PC-3 (cell line): ENCODE results near the gene PMEPA1. TPM values are rescaled to one million over a fixed set of nuclear protein-coding genes. Genes with fewer than 3 reads are reported as not detected.

ENCODE experiments used
- ATAC-seq: fragments of 200-7000 bp; cut with Tn5 transposase; 2 replicates; pipeline ENCODE4 v1.9.1; 2020; ENCODE audit warnings: mild to moderate bottlenecking, moderate library complexity
- BruUV-seq: library from RNA; stranded (reverse); fragments of 400-500 nt; replicated peaks from 2 replicates; lab custom pipeline; 2021; lab: Mats Ljungman, UMichigan
- CTCF ChIA-PET: fragments of 300-600 bp; sonication (Branson Sonifier 250); formaldehyde crosslinking; loops from one replicate; lab custom pipeline; 2022; ENCODE audit warnings: antibody characterized with exemption; lab: Charles Lee
- POLR2A ChIA-PET: fragments of 300-600 bp; sonication (Branson Sonifier 250); formaldehyde crosslinking; loops from one replicate; lab custom pipeline; 2022; ENCODE audit warnings: antibody characterized with exemption; ENCODE audit not compliant: unreplicated experiment; lab: Charles Lee
- DNase-seq: peaks from one replicate; pipeline ENCODE4 v3.0.0-alpha.2; 2015
- H2AFZ ChIP-seq: fragments of 300-600 bp; sonication (generic); 2 replicates; pipeline ENCODE4 v1.6.0; 2016; ENCODE audit warnings: antibody characterized with exemption, low read length
- H3F3A ChIP-seq: fragments of 300-600 bp; sonication (generic); one replicate; pipeline ENCODE4 v1.6.0; 2017; ENCODE audit warnings: antibody characterized with exemption, low read length, control low read depth, mild to moderate bottlenecking; ENCODE audit not compliant: unreplicated experiment
- H3K27ac ChIP-seq: fragments of 300-600 bp; sonication (generic); 2 replicates; pipeline ENCODE4 v1.5.1; 2016; ENCODE audit warnings: mild to moderate bottlenecking, low read length
- H3K27me3 ChIP-seq: fragments of 300-600 bp; sonication (generic); 2 replicates; pipeline ENCODE4 v1.6.1; 2016; ENCODE audit warnings: low read length, mixed read lengths
- H3K36me3 ChIP-seq: fragments of 300-600 bp; sonication (generic); 2 replicates; pipeline ENCODE4 v1.6.1; 2016; ENCODE audit warnings: low read depth, mixed run types, low read length, mixed read lengths
- H3K4me1 ChIP-seq: fragments of 300-600 bp; sonication (generic); 2 replicates; pipeline ENCODE4 v1.5.1; 2016; ENCODE audit warnings: low read length; ENCODE audit not compliant: insufficient read depth
- H3K4me2 ChIP-seq: fragments of 300-600 bp; sonication (generic); 2 replicates; pipeline ENCODE4 v1.6.0; 2016; ENCODE audit warnings: low read length
- H3K4me3 ChIP-seq: fragments of 300-600 bp; sonication (generic); 2 replicates; pipeline ENCODE4 v1.5.1; 2016; ENCODE audit warnings: mild to moderate bottlenecking, low read length, mixed read lengths
- H3K79me2 ChIP-seq: fragments of 300-600 bp; sonication (generic); 2 replicates; pipeline ENCODE4 v1.6.1; 2017; ENCODE audit warnings: low read length, mixed read lengths
- H3K9ac ChIP-seq: fragments of 300-600 bp; sonication (generic); 2 replicates; pipeline ENCODE4 v1.6.0; 2016; ENCODE audit warnings: mild to moderate bottlenecking, low read length
- H3K9me2 ChIP-seq: fragments of 300-600 bp; sonication (generic); replicated peaks from 2 replicates; pipeline ENCODE4 v1.6.1; 2016; ENCODE audit warnings: mixed run types, low read length, mixed read lengths
- H3K9me3 ChIP-seq: fragments of 300-600 bp; sonication (generic); 2 replicates; pipeline ENCODE4 v1.6.1; 2016; ENCODE audit warnings: low read length, mixed read lengths
- H4K20me1 ChIP-seq: fragments of 300-600 bp; sonication (generic); 2 replicates; pipeline ENCODE4 v1.6.1; 2016; ENCODE audit warnings: low read length, mixed read lengths
- EZH2 ChIP-seq: fragments of 300-600 bp; sonication (generic); IDR thresholded peaks from one replicate; pipeline ENCODE4 v1.6.1; 2017; ENCODE audit warnings: antibody characterized with exemption, mild to moderate bottlenecking, low read length; ENCODE audit not compliant: unreplicated experiment
- EZH2phosphoT487 ChIP-seq: fragments of 300-600 bp; sonication (generic); IDR thresholded peaks from 2 replicates; pipeline ENCODE4 v1.6.1; 2018; ENCODE audit warnings: mild to moderate bottlenecking, antibody characterized with exemption, low read length, borderline replicate concordance
- intact Hi-C: fragments of 100-400 bp; cut with micrococcal nuclease; formaldehyde crosslinking; loops from 2 replicates; pipeline ENCODE4 v1.9.0; 2023
- total RNA-seq: library from RNA; depleted of rRNA; stranded (reverse); fragments of >200 nt; gene quantifications from 2 replicates; pipeline ENCODE4 v1.2.3, GENCODE V29; 2014
- TF ChIP-seq, protein P1 (sequence below): fragments of 300-600 bp; sonication (generic); conservative IDR thresholded peaks from 2 replicates; pipeline ENCODE4 v1.5.1; 2017; ENCODE audit warnings: antibody characterized with exemption, low read depth, mild to moderate bottlenecking, low read length

The PMEPA1 gene
- total RNA-seq, 1 experiment from 2014 or later, result 21.9 TPM

DNA sequence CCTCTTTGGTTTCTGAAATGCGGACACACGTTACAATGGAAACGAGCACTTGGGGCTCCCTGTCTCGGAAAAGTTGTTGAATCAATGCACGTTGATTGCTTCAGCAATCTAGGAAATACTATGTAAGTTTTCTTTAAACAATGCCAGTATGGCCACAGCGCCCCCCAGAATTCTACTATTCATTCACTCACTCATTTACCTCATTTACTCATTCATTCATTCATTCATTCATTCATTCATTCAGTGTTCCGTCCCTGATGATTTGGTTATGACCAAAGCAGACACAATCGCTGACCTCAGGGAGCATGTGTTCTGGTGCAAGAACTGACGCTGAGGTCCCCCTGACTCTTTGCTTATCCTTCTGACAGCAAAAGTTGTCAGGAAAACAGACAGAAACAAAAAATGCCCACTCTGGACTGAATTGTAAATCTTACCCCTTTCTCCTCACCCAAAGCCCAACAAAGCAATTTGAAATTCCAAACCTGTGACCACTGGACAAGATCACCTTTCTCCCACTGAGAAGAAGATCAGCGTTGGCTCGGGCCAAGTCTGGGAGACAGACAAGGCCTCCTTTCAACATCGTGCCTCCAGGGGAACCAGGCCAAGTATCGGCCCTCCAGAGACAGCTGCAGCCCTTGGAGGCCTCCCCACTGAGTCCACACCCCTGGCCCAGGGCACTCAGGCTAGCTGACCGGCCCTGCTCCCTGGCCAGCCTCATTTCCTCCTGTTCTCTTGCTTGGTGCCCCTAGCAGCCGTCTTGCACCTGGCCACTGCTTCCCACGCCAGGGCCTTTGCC is 15.0 kb upstream of the PMEPA1 start:
- DNase-seq (no peak), ATAC-seq (no peak)
- no peaks in the 10 kb centered on the region for H3K27me3 ChIP-seq
- H3K27ac ChIP-seq, result no peak overlapping the region
- TF ChIP-seq EZH2, result no peak
- TF ChIP-seq, protein P1, sequence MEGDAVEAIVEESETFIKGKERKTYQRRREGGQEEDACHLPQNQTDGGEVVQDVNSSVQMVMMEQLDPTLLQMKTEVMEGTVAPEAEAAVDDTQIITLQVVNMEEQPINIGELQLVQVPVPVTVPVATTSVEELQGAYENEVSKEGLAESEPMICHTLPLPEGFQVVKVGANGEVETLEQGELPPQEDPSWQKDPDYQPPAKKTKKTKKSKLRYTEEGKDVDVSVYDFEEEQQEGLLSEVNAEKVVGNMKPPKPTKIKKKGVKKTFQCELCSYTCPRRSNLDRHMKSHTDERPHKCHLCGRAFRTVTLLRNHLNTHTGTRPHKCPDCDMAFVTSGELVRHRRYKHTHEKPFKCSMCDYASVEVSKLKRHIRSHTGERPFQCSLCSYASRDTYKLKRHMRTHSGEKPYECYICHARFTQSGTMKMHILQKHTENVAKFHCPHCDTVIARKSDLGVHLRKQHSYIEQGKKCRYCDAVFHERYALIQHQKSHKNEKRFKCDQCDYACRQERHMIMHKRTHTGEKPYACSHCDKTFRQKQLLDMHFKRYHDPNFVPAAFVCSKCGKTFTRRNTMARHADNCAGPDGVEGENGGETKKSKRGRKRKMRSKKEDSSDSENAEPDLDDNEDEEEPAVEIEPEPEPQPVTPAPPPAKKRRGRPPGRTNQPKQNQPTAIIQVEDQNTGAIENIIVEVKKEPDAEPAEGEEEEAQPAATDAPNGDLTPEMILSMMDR, result no peak
- TF ChIP-seq EZH2phosphoT487, result no peak
- H3K79me2 ChIP-seq, result no peaks in the 10 kb centered on the region
- H3K9me2 ChIP-seq, result no peaks in the 10 kb centered on the region
- no peak overlapping the region for H2AFZ ChIP-seq
- H3K4me1 ChIP-seq, result peaks cover 7% of the 10 kb centered on the region
- no peak overlapping the region for H3K9ac ChIP-seq
- no peaks in the 10 kb centered on the region for H3F3A ChIP-seq
- no peak overlapping the region for H3K4me3 ChIP-seq
- H4K20me1 ChIP-seq, result no peaks in the 10 kb centered on the region
- POLR2A ChIA-PET, result no interaction called here
- intact Hi-C loops, result no loop called here
- H3K9me3 ChIP-seq, result no peaks in the 10 kb centered on the region
- no peak overlapping the region for H3K4me2 ChIP-seq
- H3K36me3 ChIP-seq, result no peaks in the 10 kb centered on the region
- CTCF ChIA-PET, result no interaction called here
- no TSS peak for BruUV-seq

- Histone ChIP-seq H3K9me2 (no peaks in the 10 kb centered on the region), H3K27me3 (no peaks in the 10 kb centered on the region), H3K4me1 (peaks cover 14% of the 10 kb centered on the region), H3K4me2 (no peak overlapping the region), H2AFZ (no peak overlapping the region), H3K4me3 (no peak overlapping the region), H3K79me2 (no peaks in the 10 kb centered on the region), H3K36me3 (no peaks in the 10 kb centered on the region), H4K20me1 (no peaks in the 10 kb centered on the region), H3K9me3 (no peaks in the 10 kb centered on the region), H3F3A (no peaks in the 10 kb centered on the region), H3K9ac (no peak overlapping the region), H3K27ac (no peak overlapping the region)
- intact Hi-C loops, result no loop called here
- CTCF ChIA-PET, result no interaction called here
- TF ChIP-seq EZH2phosphoT487 (no peak), EZH2 (no peak)
- TF ChIP-seq, protein P1, result no peak
- BruUV-seq, result no TSS peak
- POLR2A ChIA-PET, result no interaction called here
- ATAC-seq, result no peak
- DNase-seq, result no peak
Measured at GRCh38 chr20:57723816-57724215, 14.0 kb upstream of the PMEPA1 start.

DNA sequence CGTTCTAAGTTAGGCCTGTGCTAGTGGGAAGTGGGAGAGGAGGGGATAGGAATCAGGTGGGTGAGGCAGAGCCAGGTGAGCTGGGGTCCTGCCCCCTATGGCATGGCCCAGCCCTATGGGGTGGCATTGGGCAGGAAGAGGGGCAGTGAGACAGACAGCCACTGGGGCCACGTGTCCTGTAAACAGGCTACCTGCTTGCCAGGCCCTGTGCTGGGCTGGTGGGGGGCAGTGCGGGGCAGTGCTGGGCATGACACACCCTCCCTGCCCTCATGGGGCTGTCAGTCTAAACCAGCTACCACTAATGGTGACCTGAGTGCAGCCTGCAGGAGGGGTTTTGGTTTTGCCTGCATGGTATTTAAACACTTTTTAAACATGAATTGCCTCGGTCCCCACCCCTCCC is 10.1 kb upstream of the PMEPA1 start:
- Histone ChIP-seq H3K9me2 (no peaks in the 10 kb centered on the region), H3K79me2 (no peaks in the 10 kb centered on the region), H3K4me1 (peaks cover 41% of the 10 kb centered on the region), H3K27ac (no peak overlapping the region), H4K20me1 (no peaks in the 10 kb centered on the region), H3K4me2 (no peak overlapping the region), H3K4me3 (no peak overlapping the region), H3F3A (peaks cover 3% of the 10 kb centered on the region), H3K9me3 (no peaks in the 10 kb centered on the region), H3K36me3 (no peaks in the 10 kb centered on the region), H3K9ac (no peak overlapping the region), H2AFZ (no peak overlapping the region), H3K27me3 (no peaks in the 10 kb centered on the region)
- BruUV-seq, result no TSS peak
- ATAC-seq (no peak), DNase-seq (no peak)
- ChIA-PET CTCF (interaction anchor here (0.6 kb wide), 1 partner anchor 761 kb away, joined by 3 read pairs; no protein-coding TSS in a partner anchor), POLR2A (no interaction called here)
- intact Hi-C loops, result no loop called here
- TF ChIP-seq, protein P1, result no peak
